Subcutaneous adipose tissue (tissue), 4 donors: ENCODE results near the gene MRFAP1. TPM values are rescaled to one million over a fixed set of nuclear protein-coding genes. Genes with fewer than 3 reads are reported as not detected.

ENCODE experiments used
- CTCF ChIP-seq: fragments of 450-650 bp; IDR thresholded peaks from one replicate; pipeline ENCODE4 v1.5.1; 2016; ENCODE audit warnings: low read depth, mild to moderate bottlenecking, control low read depth, antibody characterized with exemption, moderate library complexity
- total RNA-seq, 4 donors: library from RNA; depleted of rRNA; stranded (reverse); fragments of >200 nt; gene quantifications; one replicate each; pipeline ENCODE4 v1.1.0, GENCODE V29; 2016

Gene MRFAP1
- total RNA-seq, 4 donors from 2014 or later = 142 to 179 (median 163) TPM

GRCh38 chr4:6641164-6641970, 882 bp downstream of the MRFAP1 start:
- TF ChIP-seq CTCF = no peak

- no peak for TF ChIP-seq CTCF
Observed at GRCh38 chr4:6641971-6642320, 1.5 kb downstream of the MRFAP1 start.

GRCh38 chr4:6643141-6643847, 2.8 kb downstream of the MRFAP1 start:
- TF ChIP-seq CTCF = no peak

GRCh38 chr4:6644792-6645530, 4.5 kb downstream of the MRFAP1 start:
- TF ChIP-seq CTCF = no peak

GRCh38 chr4:6647169-6647568, 6.7 kb downstream of the MRFAP1 start:
- TF ChIP-seq CTCF = no peak

- TF ChIP-seq CTCF = no peak
Observed at GRCh38 chr4:6647582-6648230, 7.2 kb downstream of the MRFAP1 start.

- TF ChIP-seq CTCF = no peak
Observed at GRCh38 chr4:6649216-6649615, 8.7 kb downstream of the MRFAP1 start.
